Body of pancreas (tissue), 4 donors: Measurements from ENCODE around the gene NIPAL3. TPM values are rescaled to one million over a fixed set of nuclear protein-coding genes. Genes with fewer than 3 reads are reported as not detected.
A peak's percentile ranks its signal among the peaks of the same experiment; 100 is the strongest.

Experiments
- ATAC-seq: fragments of 150-250 bp; one replicate; pipeline ENCODE4 v1.9.1; 2016
- DNase-seq, 4 donors: peaks; one replicate each; pipeline ENCODE4 v3.0.0-alpha.2; 2019
- H3K27ac ChIP-seq, 4 donors: fragments of 200-600 bp; sonication (generic); 1 replicate in 3 of 4; 2 replicates in 1 of 4; pipeline versions ENCODE4 v1.5.1 to v1.6.1; 2016 to 2019; ENCODE audit warnings: mild to moderate bottlenecking in 1 of 4, mixed read lengths in 1 of 4, moderate library complexity in 1 of 4
- H3K27me3 ChIP-seq, 2 donors: fragments of 200-600 bp; sonication (generic); one replicate each; pipeline ENCODE4 v1.6.0; 2016; ENCODE audit warnings: mild to moderate bottlenecking in 1 of 2
- H3K36me3 ChIP-seq, 2 donors: fragments of 200-600 bp; sonication (generic); replicated peaks in 1 of 2; 2 replicates each; pipeline ENCODE4 v1.5.1; 2016; ENCODE audit warnings: low read depth in 2 of 2; ENCODE audit not compliant: insufficient read depth in 1 of 2
- H3K4me1 ChIP-seq: fragments of 200-600 bp; sonication (generic); one replicate; pipeline ENCODE4 v1.6.0; 2016
- H3K4me3 ChIP-seq, 2 donors: fragments of 200-600 bp; sonication (generic); 1 replicate in 1 of 2; 2 replicates in 1 of 2; pipeline ENCODE4 v1.5.1; 2016 to 2019
- H3K9me3 ChIP-seq, 3 donors: fragments of 200-600 bp; sonication (generic); 1 replicate in 2 of 3; 2 replicates in 1 of 3; pipeline ENCODE4 v1.5.1; 2016
- POLR2A ChIP-seq, 3 donors: fragments of 450-650 bp; IDR thresholded peaks; one replicate each; pipeline ENCODE4 v1.6.1; 2016; ENCODE audit warnings: antibody characterized with exemption in 3 of 3, mild to moderate bottlenecking in 2 of 3
- WGBS, 2 donors: methylation state at CpG; one replicate each; pipeline ENCODE4 v1.1.5; 2017; 5-methylcytosine and 5-hydroxymethylcytosine counted together
- intact Hi-C: fragments of 100-400 bp; cut with DNase I; formaldehyde crosslinking; loops from one replicate; pipeline ENCODE4 v1.15.1; 2023
- total RNA-seq, 2 donors: library from RNA; depleted of rRNA; stranded (reverse); fragments of >200 nt; gene quantifications; one replicate each; pipeline ENCODE4 v1.1.0, GENCODE V29; 2016
- TF ChIP-seq, protein P1 (sequence below), 7 experiments: fragments of 450-650 bp in 4 of 7; fragments of 200-600 bp in 3 of 7; sonication (generic) in 3 of 7; IDR thresholded peaks; one replicate each; pipeline ENCODE4 v1.5.1; 2016 to 2019; ENCODE audit warnings: antibody characterized with exemption in 7 of 7

NIPAL3 gene
- total RNA-seq, 2 donors from 2014 or later = 36.8 to 65.9 TPM

DNA sequence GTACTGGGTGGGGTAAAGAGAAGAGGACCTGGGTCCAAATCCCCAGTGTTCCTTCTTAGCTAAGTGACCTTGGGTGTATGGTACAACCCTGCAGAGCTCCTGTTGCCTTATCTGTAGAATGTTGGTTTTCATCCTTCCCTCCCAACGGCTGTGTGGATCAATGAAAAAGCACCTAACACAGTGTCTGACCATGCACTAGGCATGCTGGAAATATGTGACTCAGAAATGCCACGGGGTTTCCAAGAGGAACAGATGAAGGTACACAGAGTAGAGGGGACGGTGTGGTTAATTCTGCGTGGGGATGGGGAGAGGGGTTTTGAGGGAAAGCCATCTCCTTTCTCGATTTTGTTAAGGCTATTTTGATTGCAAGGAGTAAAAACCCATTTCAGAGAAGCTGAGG, 8.6 kb downstream of the NIPAL3 start:
- H3K4me1 ChIP-seq = peaks cover 47% of the 10 kb centered on the region
- ATAC-seq = no peak
- intact Hi-C loops = no loop called here
- H3K9me3 ChIP-seq = no peaks in the 10 kb centered on the region
- TF ChIP-seq, protein P1, sequence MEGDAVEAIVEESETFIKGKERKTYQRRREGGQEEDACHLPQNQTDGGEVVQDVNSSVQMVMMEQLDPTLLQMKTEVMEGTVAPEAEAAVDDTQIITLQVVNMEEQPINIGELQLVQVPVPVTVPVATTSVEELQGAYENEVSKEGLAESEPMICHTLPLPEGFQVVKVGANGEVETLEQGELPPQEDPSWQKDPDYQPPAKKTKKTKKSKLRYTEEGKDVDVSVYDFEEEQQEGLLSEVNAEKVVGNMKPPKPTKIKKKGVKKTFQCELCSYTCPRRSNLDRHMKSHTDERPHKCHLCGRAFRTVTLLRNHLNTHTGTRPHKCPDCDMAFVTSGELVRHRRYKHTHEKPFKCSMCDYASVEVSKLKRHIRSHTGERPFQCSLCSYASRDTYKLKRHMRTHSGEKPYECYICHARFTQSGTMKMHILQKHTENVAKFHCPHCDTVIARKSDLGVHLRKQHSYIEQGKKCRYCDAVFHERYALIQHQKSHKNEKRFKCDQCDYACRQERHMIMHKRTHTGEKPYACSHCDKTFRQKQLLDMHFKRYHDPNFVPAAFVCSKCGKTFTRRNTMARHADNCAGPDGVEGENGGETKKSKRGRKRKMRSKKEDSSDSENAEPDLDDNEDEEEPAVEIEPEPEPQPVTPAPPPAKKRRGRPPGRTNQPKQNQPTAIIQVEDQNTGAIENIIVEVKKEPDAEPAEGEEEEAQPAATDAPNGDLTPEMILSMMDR (IDR thresholded peaks at IDR 0.05) = no peak
- no peak for TF ChIP-seq POLR2A (IDR thresholded peaks at IDR 0.05)
- H3K27ac ChIP-seq = no peak overlapping the region
- no peak overlapping the region for H3K4me3 ChIP-seq
- H3K36me3 ChIP-seq = no peaks in the 10 kb centered on the region
- H3K27me3 ChIP-seq = no peaks in the 10 kb centered on the region
- DNase-seq = no peak
- 68 to 69% methylated on average over 5 of the region's 5 CpGs for WGBS, 2 donors

DNA sequence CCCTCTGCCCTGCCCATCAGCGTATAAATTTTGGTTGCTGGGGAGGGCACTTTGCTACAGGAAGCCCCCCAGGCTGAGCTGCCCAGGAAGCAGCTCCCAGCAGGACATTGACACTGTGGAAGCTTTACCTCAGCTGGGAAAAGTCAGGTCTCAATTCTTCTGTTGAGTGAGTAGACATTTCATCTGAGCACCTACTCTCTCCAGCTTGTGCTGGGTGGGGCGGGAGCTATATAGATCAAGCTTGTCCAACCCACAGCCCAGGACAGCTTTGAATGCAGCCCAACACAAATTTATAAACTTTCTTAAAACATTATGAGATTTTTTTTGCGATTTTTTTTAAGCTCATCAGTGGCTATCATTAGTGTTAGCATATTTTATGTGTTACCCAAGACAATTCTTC, 9.4 kb downstream of the NIPAL3 start:
- no peaks in the 10 kb centered on the region for H3K27me3 ChIP-seq
- no peak overlapping the region for H3K4me3 ChIP-seq
- TF ChIP-seq, protein P1 (IDR thresholded peaks at IDR 0.05) = no peak
- TF ChIP-seq POLR2A (IDR thresholded peaks at IDR 0.05) = no peak
- DNase-seq (no peak), ATAC-seq (no peak)
- intact Hi-C loops = no loop called here
- H3K9me3 ChIP-seq = no peaks in the 10 kb centered on the region
- 76 to 81% methylated on average over 2 to 3 of the region's 3 CpGs for WGBS, 2 donors
- no peaks in the 10 kb centered on the region for H3K36me3 ChIP-seq
- H3K4me1 ChIP-seq = peaks cover 44% of the 10 kb centered on the region
- no peak overlapping the region for H3K27ac ChIP-seq

DNA sequence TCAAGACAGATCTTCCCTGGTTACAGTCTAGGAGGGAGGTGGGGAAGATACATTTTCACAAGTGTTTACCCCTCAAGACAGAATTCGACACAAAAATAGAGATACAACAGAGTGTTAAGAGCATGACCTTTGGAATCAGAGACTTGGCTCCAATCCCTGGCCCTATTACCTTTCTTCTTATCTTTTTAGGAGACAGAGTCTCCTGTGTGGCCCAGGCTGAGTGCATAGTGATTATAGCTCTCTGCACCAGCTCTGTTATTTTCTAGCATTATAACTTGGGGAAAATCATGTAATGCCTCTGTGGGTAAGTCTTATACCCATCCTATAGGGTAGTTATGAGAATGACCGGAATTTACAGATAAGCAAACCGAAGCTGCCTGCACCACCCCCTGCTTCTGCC, 9.8 kb downstream of the NIPAL3 start:
- Histone ChIP-seq H3K4me3 (no peak overlapping the region), H3K27ac (no peak overlapping the region), H3K4me1 (peaks cover 44% of the 10 kb centered on the region), H3K27me3 (no peaks in the 10 kb centered on the region), H3K36me3 (no peaks in the 10 kb centered on the region), H3K9me3 (no peaks in the 10 kb centered on the region)
- ATAC-seq = no peak
- intact Hi-C loops = no loop called here
- peak in 3 of 4 donors; percentile 25 to 50 (median 32) for DNase-seq
- no peak for TF ChIP-seq POLR2A (IDR thresholded peaks at IDR 0.05)
- 32 to 36% methylated on average over 3 of the region's 3 CpGs for WGBS, 2 donors

DNA sequence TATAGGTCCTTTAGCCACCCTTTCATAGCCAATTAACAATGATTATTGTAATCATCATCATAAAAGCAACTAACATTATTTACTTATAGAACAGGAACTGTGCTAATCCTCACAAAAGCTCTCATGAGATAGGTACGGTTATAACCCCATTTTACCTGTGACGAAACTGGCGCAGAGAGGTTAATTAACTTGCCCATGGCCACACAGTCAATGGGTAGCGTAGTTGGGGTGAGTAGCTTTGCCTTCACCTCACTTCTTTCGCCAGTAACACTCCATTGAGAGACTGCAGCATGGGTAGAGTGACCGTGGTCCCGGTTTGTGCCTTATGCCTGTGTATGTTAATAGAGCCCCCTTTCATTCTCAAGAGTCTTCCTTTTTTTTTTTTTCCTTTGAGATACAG, 10.3 kb downstream of the NIPAL3 start:
- Histone ChIP-seq H3K4me1 (peaks cover 44% of the 10 kb centered on the region), H3K4me3 (no peak overlapping the region), H3K27me3 (no peaks in the 10 kb centered on the region), H3K9me3 (no peaks in the 10 kb centered on the region), H3K36me3 (no peaks in the 10 kb centered on the region), H3K27ac (no peak overlapping the region)
- 76 to 82% methylated on average over 7 of the region's 7 CpGs for WGBS, 2 donors
- intact Hi-C loops = no loop called here
- TF ChIP-seq, protein P1 (IDR thresholded peaks at IDR 0.05) = no peak
- no peak for TF ChIP-seq POLR2A (IDR thresholded peaks at IDR 0.05)
- no peak for ATAC-seq
- no peak for DNase-seq

GRCh38 chr1:24426744-24427544, 11.3 kb downstream of the NIPAL3 start:
- Histone ChIP-seq H3K27me3 (no peaks in the 10 kb centered on the region), H3K36me3 (no peaks in the 10 kb centered on the region), H3K9me3 (no peaks in the 10 kb centered on the region), H3K4me1 (peaks cover 44% of the 10 kb centered on the region), H3K4me3 (no peak overlapping the region), H3K27ac (peak overlapping the region in 2 of 4 donors; percentile 14 to 15)
- intact Hi-C loops = no loop called here
- TF ChIP-seq, protein P1 (IDR thresholded peaks at IDR 0.05) = no peak
- no peak for TF ChIP-seq POLR2A (IDR thresholded peaks at IDR 0.05)
- ATAC-seq (peak; percentile 25), DNase-seq (no peak)
- WGBS, 2 donors = 48 to 62% methylated on average over 7 of the region's 7 CpGs
